Measurements from ENCODE around the gene TICRR. TPM values are rescaled to one million over a fixed set of nuclear protein-coding genes. Genes with fewer than 3 reads are reported as not detected.
A peak's percentile ranks its signal among the peaks of the same experiment; 100 is the strongest.

TICRR gene, protein sequence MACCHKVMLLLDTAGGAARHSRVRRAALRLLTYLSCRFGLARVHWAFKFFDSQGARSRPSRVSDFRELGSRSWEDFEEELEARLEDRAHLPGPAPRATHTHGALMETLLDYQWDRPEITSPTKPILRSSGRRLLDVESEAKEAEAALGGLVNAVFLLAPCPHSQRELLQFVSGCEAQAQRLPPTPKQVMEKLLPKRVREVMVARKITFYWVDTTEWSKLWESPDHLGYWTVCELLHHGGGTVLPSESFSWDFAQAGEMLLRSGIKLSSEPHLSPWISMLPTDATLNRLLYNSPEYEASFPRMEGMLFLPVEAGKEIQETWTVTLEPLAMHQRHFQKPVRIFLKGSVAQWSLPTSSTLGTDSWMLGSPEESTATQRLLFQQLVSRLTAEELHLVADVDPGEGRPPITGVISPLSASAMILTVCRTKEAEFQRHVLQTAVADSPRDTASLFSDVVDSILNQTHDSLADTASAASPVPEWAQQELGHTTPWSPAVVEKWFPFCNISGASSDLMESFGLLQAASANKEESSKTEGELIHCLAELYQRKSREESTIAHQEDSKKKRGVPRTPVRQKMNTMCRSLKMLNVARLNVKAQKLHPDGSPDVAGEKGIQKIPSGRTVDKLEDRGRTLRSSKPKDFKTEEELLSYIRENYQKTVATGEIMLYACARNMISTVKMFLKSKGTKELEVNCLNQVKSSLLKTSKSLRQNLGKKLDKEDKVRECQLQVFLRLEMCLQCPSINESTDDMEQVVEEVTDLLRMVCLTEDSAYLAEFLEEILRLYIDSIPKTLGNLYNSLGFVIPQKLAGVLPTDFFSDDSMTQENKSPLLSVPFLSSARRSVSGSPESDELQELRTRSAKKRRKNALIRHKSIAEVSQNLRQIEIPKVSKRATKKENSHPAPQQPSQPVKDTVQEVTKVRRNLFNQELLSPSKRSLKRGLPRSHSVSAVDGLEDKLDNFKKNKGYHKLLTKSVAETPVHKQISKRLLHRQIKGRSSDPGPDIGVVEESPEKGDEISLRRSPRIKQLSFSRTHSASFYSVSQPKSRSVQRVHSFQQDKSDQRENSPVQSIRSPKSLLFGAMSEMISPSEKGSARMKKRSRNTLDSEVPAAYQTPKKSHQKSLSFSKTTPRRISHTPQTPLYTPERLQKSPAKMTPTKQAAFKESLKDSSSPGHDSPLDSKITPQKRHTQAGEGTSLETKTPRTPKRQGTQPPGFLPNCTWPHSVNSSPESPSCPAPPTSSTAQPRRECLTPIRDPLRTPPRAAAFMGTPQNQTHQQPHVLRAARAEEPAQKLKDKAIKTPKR (N-terminal part only)
- total RNA-seq (2021; ENCODE audit: unreplicated experiment) (20.5 TPM), Bru-seq, nascent RNA (percentile 86 among the genes with signal in this experiment), BruChase-seq, experiment 1, labeled RNA remaining after a 2-hour chase (percentile 84 among the genes with signal in this experiment), BruChase-seq, experiment 2, labeled RNA remaining after a 6-hour chase (percentile 74 among the genes with signal in this experiment)
- 5.5 TPM for polyA plus RNA-seq (2012; ENCODE audit: insufficient read length)
- long read RNA-seq, partial matches to known transcripts: 11 of 12 reads
- long read RNA-seq, other reads (novel, unspliced or antisense): 1 of 12 reads

- TF ChIP-seq SIN3A (IDR thresholded peaks at IDR 0.05; ENCODE audit: borderline replicate concordance, insufficient read depth, low read depth, low read length): peak; percentile 99
- TF ChIP-seq POLR2AphosphoS5 (IDR thresholded peaks at IDR 0.05; ENCODE audit: low read depth, low read length): peak; percentile 89
- TF ChIP-seq CTCF (IDR thresholded peaks at IDR 0.05): no peak
- 0 out of 2 replicates have a peak, but pooled peaks have one; percentile 21 for TF ChIP-seq TCF7L2 (IDR thresholded peaks at IDR 0.05; ENCODE audit: low read depth, low read length)
- no peak for TF ChIP-seq REST (IDR thresholded peaks at IDR 0.05; ENCODE audit: insufficient read depth in 1 of 2, low read depth in 2 of 2, low read length in 1 of 2)
- DNase-seq (ENCODE audit: low read depth, low spot score) (peak; percentile 99), ATAC-seq (peak; percentile 97)
- ChIA-PET CTCF (interaction anchor here (0.6 to 0.7 kb wide), 4 partner anchors 163 to 253 kb away, joined by 3 to 11 read pairs (median 6); no protein-coding TSS in a partner anchor), POLR2A (interaction anchor here (0.6 to 0.7 kb wide), 4 partner anchors 25 to 593 kb away, joined by 4 to 10 read pairs (median 5); no protein-coding TSS in a partner anchor)
- Histone ChIP-seq H3K27me3 (ENCODE audit: control insufficient read depth, insufficient read depth, low read length) (no peaks in the 10 kb centered on the region), H3K4me1 (ENCODE audit: control insufficient read depth, insufficient read depth, low read length) (peaks cover 12% of the 10 kb centered on the region), H3K4me3 (ENCODE audit: low read depth in 2 of 2, low read length in 2 of 2) (peak within 1 kb of the TSS; percentile 73 to 76), H3K9me3 (ENCODE audit: control insufficient read depth, insufficient read depth, low read depth, low read length) (no peaks in the 10 kb centered on the region), H3K27ac (ENCODE audit: low read length) (peak within 1 kb of the TSS; percentile 86), H3K36me3 (ENCODE audit: control insufficient read depth, insufficient read depth, low read length) (no peaks in the 10 kb centered on the region; the same call in none of the 2 replicates)
- intact Hi-C loops (cut with micrococcal nuclease; ENCODE audit: unreplicated experiment) (no loop called here), in situ Hi-C loops (cut with HindIII; ENCODE audit: low pct_unique_long_range_greater_than_20kb, low sequenced_read_pairs) (no loop called here)
- BruUV-seq (replicated peaks): no TSS peak
Observed at GRCh38 chr15:89575146-89575655, at the start of gene TICRR. TICRR (plus strand) TSS chr15:89575469; CDS start chr15:89575587, 118 bp downstream.
